Spleen (tissue), 11 donors: ENCODE data around the gene ARTN. TPM values are rescaled to one million over a fixed set of nuclear protein-coding genes. Genes with fewer than 3 reads are reported as not detected.

Source experiments
- DNase-seq: peaks from one replicate; pipeline ENCODE4 v3.0.0-alpha.2; 2020
- H3K27ac ChIP-seq, 8 donors: fragments of 200-600 bp; sonication (generic) in 7 of 8; 1 replicate in 4 of 8; 2 replicates in 4 of 8; pipeline versions ENCODE4 v1.5.0 to v1.8.0; 2016 to 2021; ENCODE audit warnings: inconsistent platforms in 4 of 8, mild to moderate bottlenecking in 4 of 8, moderate library complexity in 1 of 8
- H3K27me3 ChIP-seq, 7 donors: fragments of 200-600 bp; sonication (generic) in 6 of 7; replicated peaks in 1 of 7; 1 replicate in 4 of 7; 2 replicates in 3 of 7; pipeline versions ENCODE4 v1.5.0 to v1.8.0; 2016 to 2021; ENCODE audit warnings: inconsistent platforms in 3 of 7, mild to moderate bottlenecking in 1 of 7
- H3K36me3 ChIP-seq, 6 donors: fragments of 200-600 bp; sonication (generic) in 5 of 6; 1 replicate in 4 of 6; 2 replicates in 2 of 6; pipeline versions ENCODE4 v1.5.0 to v1.8.0; 2016 to 2021; ENCODE audit warnings: inconsistent platforms in 2 of 6
- H3K4me1 ChIP-seq, 6 donors: fragments of 200-600 bp; sonication (generic) in 5 of 6; 1 replicate in 3 of 6; 2 replicates in 3 of 6; pipeline versions ENCODE4 v1.5.0 to v1.8.0; 2016 to 2021; ENCODE audit warnings: inconsistent platforms in 3 of 6
- H3K4me3 ChIP-seq, 8 donors: fragments of 200-600 bp; sonication (generic) in 7 of 8; 1 replicate in 4 of 8; 2 replicates in 4 of 8; pipeline versions ENCODE4 v1.5.0 to v1.8.0; 2016 to 2021; ENCODE audit warnings: inconsistent platforms in 4 of 8, mild to moderate bottlenecking in 4 of 8, moderate library complexity in 2 of 8
- H3K9me3 ChIP-seq, 8 donors: fragments of 200-600 bp; sonication (generic) in 7 of 8; 1 replicate in 4 of 8; 2 replicates in 4 of 8; pipeline versions ENCODE4 v1.5.0 to v1.8.0; 2016 to 2021; ENCODE audit warnings: inconsistent platforms in 4 of 8
- CTCF ChIP-seq, 11 experiments: fragments of 200-600 bp in 7 of 11; fragments of 450-650 bp in 4 of 11; sonication (generic) in 4 of 11; IDR thresholded peaks in 8 of 11; conservative IDR thresholded peaks in 3 of 11; 1 replicate in 7 of 11; 2 replicates in 4 of 11; pipeline versions ENCODE4 v1.4.0 to v1.8.0; 2016 to 2021; ENCODE audit warnings: antibody characterized with exemption in 11 of 11, inconsistent platforms in 4 of 11, mild to moderate bottlenecking in 1 of 11
- POLR2A ChIP-seq, 3 donors: fragments of 450-650 bp; IDR thresholded peaks; one replicate each; pipeline ENCODE4 v1.5.1; 2017; ENCODE audit warnings: antibody characterized with exemption in 3 of 3, mild to moderate bottlenecking in 1 of 3
- POLR2AphosphoS5 ChIP-seq, 3 donors: sonication (generic); formaldehyde crosslinking; IDR thresholded peaks; one replicate each; pipeline ENCODE4 v1.5.1; 2017; ENCODE audit warnings: antibody characterized with exemption in 3 of 3
- WGBS, 5 donors: extraction: QIAGEN DNeasy Blood & Tissue Kit in 3 of 5; methylation state at CpG; one replicate each; pipeline versions ENCODE4 v1.1.5 to v1.1.7; 2013 to 2018; 5-methylcytosine and 5-hydroxymethylcytosine counted together
- intact Hi-C: fragments of 100-400 bp; cut with DNase I; formaldehyde crosslinking; loops from one replicate; pipeline ENCODE4 v1.15.0; 2023; ENCODE audit warnings: low total_unique reads
- polyA plus RNA-seq, 3 donors: library from polyadenylated mRNA; stranded (reverse); fragments of 200-250 nt; gene quantifications; one replicate each; pipeline ENCODE4 v1.2.1, GENCODE V29; 2013
- total RNA-seq, 7 donors: library from RNA; depleted of rRNA in 3 of 7; stranded (reverse); fragments of >200 nt in 3 of 7; fragmentation: NEBNext Ultra II Directional in 4 of 7; extraction: Animal tissue kit (Norgen Biotek cat#: 25700) in 4 of 7; gene quantifications; one replicate each; pipeline versions ENCODE4 v1.1.0 to v1.2.1, GENCODE V29; 2016 to 2021
- donor health status: healthy with polysubstance abuse.
- donor health status: DM: no; HTN: no; CAD: no; lungs with moderate emphysema.
- donor health status: DM: no; HTN: no; CAD: no.
- donor health status: Bipolar disorder and iron deficiency.
- donor health status: healthy.
- donor health status: DM: no; HTN: no; CAD: no.
- donor health status: DM: yes; HTN: yes; CAD: no.

Gene ARTN
- total and polyA plus RNA-seq, 10 donors: 0.35 to 2.1 (median 0.72) TPM; not detected in 4

- TF ChIP-seq POLR2AphosphoS5 (IDR thresholded peaks at IDR 0.05) (no peak), POLR2A (IDR thresholded peaks at IDR 0.05) (no peak), CTCF (IDR thresholded peaks at IDR 0.05 in 8 of 11, conservative IDR thresholded peaks at IDR 0.05 in 3 of 11) (no peak)
- Histone ChIP-seq H3K27me3 (no peaks in the 10 kb centered on the region), H3K36me3 (peaks cover 0 to 48% (median 2%) of the 10 kb centered on the region in 6 donors), H3K4me1 (no peaks in the 10 kb centered on the region), H3K4me3 (no peak overlapping the region), H3K9me3 (no peaks in the 10 kb centered on the region), H3K27ac (no peak overlapping the region)
- no peak for DNase-seq
- WGBS, 5 donors: 74 to 98% (median 85%) methylated on average over 4 of the region's 4 CpGs
- intact Hi-C loops: no loop called here
These were observed 9.1 kb upstream of the ARTN start for GRCh38 chr1:43924516-43924915.

GRCh38 chr1:43925846-43926245 lies 7.8 kb upstream of the ARTN start:
- 91 to 95% (median 93%) methylated on average over 9 of the region's 9 CpGs for WGBS, 5 donors
- H3K9me3 ChIP-seq: no peaks in the 10 kb centered on the region
- peaks cover 0 to 46% (median 4%) of the 10 kb centered on the region in 6 donors for H3K36me3 ChIP-seq
- no peak for TF ChIP-seq POLR2AphosphoS5 (IDR thresholded peaks at IDR 0.05)
- no peak for TF ChIP-seq POLR2A (IDR thresholded peaks at IDR 0.05)
- no peak for TF ChIP-seq CTCF (IDR thresholded peaks at IDR 0.05 in 8 of 11, conservative IDR thresholded peaks at IDR 0.05 in 3 of 11)
- intact Hi-C loops: no loop called here
- no peak overlapping the region for H3K27ac ChIP-seq
- DNase-seq: no peak
- no peaks in the 10 kb centered on the region for H3K4me1 ChIP-seq
- H3K27me3 ChIP-seq: no peaks in the 10 kb centered on the region
- no peak overlapping the region for H3K4me3 ChIP-seq

- H3K4me1 ChIP-seq: peaks cover 5 to 26% (median 22%) of the 10 kb centered on the region in 6 donors
- no peak overlapping the region for H3K27ac ChIP-seq
- TF ChIP-seq POLR2AphosphoS5 (IDR thresholded peaks at IDR 0.05): no peak
- peak in 6 of 11 experiments; percentile 14 to 54 (median 27) for TF ChIP-seq CTCF (IDR thresholded peaks at IDR 0.05 in 8 of 11, conservative IDR thresholded peaks at IDR 0.05 in 3 of 11)
- intact Hi-C loops: loop anchor here (5.0 to 10.0 kb wide), 2 partner anchors 168 to 406 kb away; no protein-coding TSS in a partner anchor
- H3K27me3 ChIP-seq: peaks cover 0 to 30% (median 22%) of the 10 kb centered on the region in 7 donors
- peak overlapping the region in 1 of 8 donors; percentile 2 for H3K4me3 ChIP-seq
- DNase-seq: no peak
- 94 to 99% (median 95%) methylated on average over 9 to 10 of the region's 10 CpGs for WGBS, 5 donors
- no peaks in the 10 kb centered on the region for H3K9me3 ChIP-seq
- peaks cover 0 to 28% (median 4%) of the 10 kb centered on the region in 6 donors for H3K36me3 ChIP-seq
These were observed 3.2 kb upstream of the ARTN start for GRCh38 chr1:43930168-43930948.

- H3K4me1 ChIP-seq: peaks cover 7 to 31% (median 26%) of the 10 kb centered on the region in 6 donors
- peaks cover 0 to 36% (median 28%) of the 10 kb centered on the region in 7 donors for H3K27me3 ChIP-seq
- intact Hi-C loops: loop anchor here (5.0 to 10.0 kb wide), 2 partner anchors 169 to 406 kb away; no protein-coding TSS in a partner anchor
- peaks cover 0 to 22% (median 2%) of the 10 kb centered on the region in 6 donors for H3K36me3 ChIP-seq
- WGBS, 5 donors: 68 to 83% (median 71%) methylated on average over 3 to 4 of the region's 4 CpGs
- H3K9me3 ChIP-seq: no peaks in the 10 kb centered on the region
- no peak overlapping the region for H3K27ac ChIP-seq
- H3K4me3 ChIP-seq: no peak overlapping the region
- no peak for DNase-seq
- TF ChIP-seq CTCF (IDR thresholded peaks at IDR 0.05 in 8 of 11, conservative IDR thresholded peaks at IDR 0.05 in 3 of 11): no peak
- TF ChIP-seq POLR2A (IDR thresholded peaks at IDR 0.05): no peak
- no peak for TF ChIP-seq POLR2AphosphoS5 (IDR thresholded peaks at IDR 0.05)
These were observed 2.7 kb upstream of the ARTN start for GRCh38 chr1:43930949-43931275.
